Uterus (tissue), 4 donors: ENCODE results near the gene ACADM. TPM values are rescaled to one million over a fixed set of nuclear protein-coding genes. Genes with fewer than 3 reads are reported as not detected.
"Not testable (repeated sequence)": the region's sequence is repeated elsewhere in the genome, so short reads cannot be mapped to it uniquely, and the experiment has no call there.

ENCODE experiments used
- DNase-seq, 2 donors: peaks; one replicate each; pipeline ENCODE4 v3.0.0-alpha.2; 2019 to 2020
- H3K27ac ChIP-seq, 2 donors: fragments of 200-600 bp; sonication (generic); 1 replicate in 1 of 2; 2 replicates in 1 of 2; pipeline ENCODE4 v1.5.1; 2016 to 2018
- H3K27me3 ChIP-seq, 2 donors: fragments of 200-600 bp; sonication (generic); one replicate each; pipeline ENCODE4 v1.5.1; 2018 to 2019; ENCODE audit warnings: control low read depth in 1 of 2
- H3K36me3 ChIP-seq, 2 donors: fragments of 200-600 bp; sonication (generic); one replicate each; pipeline ENCODE4 v1.5.1; 2019; ENCODE audit warnings: control low read depth in 1 of 2
- H3K4me1 ChIP-seq, 2 donors: fragments of 200-600 bp; sonication (generic); one replicate each; pipeline ENCODE4 v1.5.1; 2018 to 2019; ENCODE audit warnings: control low read depth in 1 of 2
- H3K4me3 ChIP-seq, 2 donors: fragments of 200-600 bp; sonication (generic); 1 replicate in 1 of 2; 2 replicates in 1 of 2; pipeline ENCODE4 v1.5.1; 2018 to 2019; ENCODE audit warnings: mild to moderate bottlenecking in 1 of 2
- H3K9me3 ChIP-seq, 2 donors: fragments of 200-600 bp; sonication (generic); one replicate each; pipeline ENCODE4 v1.5.1; 2019; ENCODE audit warnings: control low read depth in 1 of 2
- POLR2A ChIP-seq, 2 donors: fragments of 450-650 bp; IDR thresholded peaks; one replicate each; pipeline ENCODE4 v1.6.1; 2016; ENCODE audit warnings: antibody characterized with exemption in 2 of 2, mild to moderate bottlenecking in 1 of 2, moderate library complexity in 1 of 2
- intact Hi-C: fragments of 100-400 bp; cut with DNase I; formaldehyde crosslinking; loops from one replicate; pipeline ENCODE4 v1.15.1; 2023; ENCODE audit warnings: low total_unique reads
- total RNA-seq, 4 donors: library from RNA; depleted of rRNA in 3 of 4; stranded (reverse); fragments of >200 nt in 3 of 4; gene quantifications; one replicate each; pipeline versions ENCODE4 v1.1.0 to v1.2.4, GENCODE V29; 2014 to 2023
- TF ChIP-seq, protein P1 (sequence below), 4 experiments: fragments of 200-600 bp in 2 of 4; fragments of 450-650 bp in 2 of 4; sonication (generic) in 2 of 4; IDR thresholded peaks; one replicate each; pipeline ENCODE4 v1.5.1; 2016 to 2019; ENCODE audit warnings: antibody characterized with exemption in 4 of 4, mild to moderate bottlenecking in 2 of 4, moderate library complexity in 1 of 4
- donor health status: DM: yes; HTN: yes; CAD: no.

Gene ACADM
- total RNA-seq, 4 donors from 2014 or later = 44.0 to 174 (median 65.4) TPM

DNA sequence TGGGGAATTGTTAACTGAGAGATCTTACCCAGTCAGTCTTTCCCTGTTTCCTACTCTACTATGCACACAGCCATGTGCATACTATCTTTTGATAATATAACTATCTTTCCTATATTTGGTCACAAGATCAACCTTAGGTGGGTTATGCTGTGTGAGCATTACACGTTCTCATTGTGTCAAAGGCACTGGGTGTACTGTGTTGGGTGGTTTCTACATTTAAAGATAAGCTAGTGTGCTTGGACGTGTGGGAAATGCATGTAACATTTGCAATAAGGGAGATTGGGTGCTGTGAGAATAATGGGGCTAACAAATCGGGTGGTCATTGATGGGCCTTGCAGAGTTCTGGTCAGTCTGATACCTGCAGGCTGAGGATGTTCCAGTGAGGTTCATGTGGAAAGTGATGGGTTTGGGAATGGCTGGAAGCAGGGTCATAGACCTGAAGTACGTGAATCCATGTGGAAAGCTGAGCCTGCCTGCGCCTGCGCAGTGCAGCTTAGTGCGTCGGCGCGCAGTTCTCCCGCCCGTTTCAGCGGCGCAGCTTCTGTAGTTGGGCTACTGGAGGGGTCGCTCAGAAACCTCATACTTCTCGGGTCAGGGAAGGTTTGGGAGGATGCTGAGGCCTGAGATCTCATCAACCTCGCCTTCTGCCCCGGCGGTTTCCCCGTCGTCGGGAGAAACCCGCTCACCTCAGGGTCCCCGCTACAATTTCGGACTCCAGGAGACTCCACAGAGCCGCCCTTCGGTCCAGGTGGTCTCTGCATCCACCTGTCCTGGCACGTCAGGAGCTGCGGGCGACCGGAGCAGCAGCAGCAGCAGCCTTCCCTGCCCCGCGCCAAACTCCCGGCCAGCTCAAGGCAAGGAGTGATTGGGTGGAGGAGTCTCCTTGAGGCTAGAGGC is 72.1 kb downstream of the ACADM start, which contains the start of gene MSH4:
MSH4 (plus strand) TSS at position 507 of the 897 bp plus-strand sequence; CDS start at position 611, 104 bp downstream.
- Histone ChIP-seq H3K4me1 (no peaks in the 10 kb centered on the region), H3K27me3 (no peaks in the 10 kb centered on the region), H3K9me3 (no peaks in the 10 kb centered on the region), H3K36me3 (no peaks in the 10 kb centered on the region), H3K27ac (no peak within 1 kb of the TSS), H3K4me3 (no peak within 1 kb of the TSS)
- TF ChIP-seq POLR2A (IDR thresholded peaks at IDR 0.05) = no peak
- TF ChIP-seq, protein P1, sequence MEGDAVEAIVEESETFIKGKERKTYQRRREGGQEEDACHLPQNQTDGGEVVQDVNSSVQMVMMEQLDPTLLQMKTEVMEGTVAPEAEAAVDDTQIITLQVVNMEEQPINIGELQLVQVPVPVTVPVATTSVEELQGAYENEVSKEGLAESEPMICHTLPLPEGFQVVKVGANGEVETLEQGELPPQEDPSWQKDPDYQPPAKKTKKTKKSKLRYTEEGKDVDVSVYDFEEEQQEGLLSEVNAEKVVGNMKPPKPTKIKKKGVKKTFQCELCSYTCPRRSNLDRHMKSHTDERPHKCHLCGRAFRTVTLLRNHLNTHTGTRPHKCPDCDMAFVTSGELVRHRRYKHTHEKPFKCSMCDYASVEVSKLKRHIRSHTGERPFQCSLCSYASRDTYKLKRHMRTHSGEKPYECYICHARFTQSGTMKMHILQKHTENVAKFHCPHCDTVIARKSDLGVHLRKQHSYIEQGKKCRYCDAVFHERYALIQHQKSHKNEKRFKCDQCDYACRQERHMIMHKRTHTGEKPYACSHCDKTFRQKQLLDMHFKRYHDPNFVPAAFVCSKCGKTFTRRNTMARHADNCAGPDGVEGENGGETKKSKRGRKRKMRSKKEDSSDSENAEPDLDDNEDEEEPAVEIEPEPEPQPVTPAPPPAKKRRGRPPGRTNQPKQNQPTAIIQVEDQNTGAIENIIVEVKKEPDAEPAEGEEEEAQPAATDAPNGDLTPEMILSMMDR (IDR thresholded peaks at IDR 0.05) = no peak
- intact Hi-C loops = no loop called here
- DNase-seq = no peak

DNA sequence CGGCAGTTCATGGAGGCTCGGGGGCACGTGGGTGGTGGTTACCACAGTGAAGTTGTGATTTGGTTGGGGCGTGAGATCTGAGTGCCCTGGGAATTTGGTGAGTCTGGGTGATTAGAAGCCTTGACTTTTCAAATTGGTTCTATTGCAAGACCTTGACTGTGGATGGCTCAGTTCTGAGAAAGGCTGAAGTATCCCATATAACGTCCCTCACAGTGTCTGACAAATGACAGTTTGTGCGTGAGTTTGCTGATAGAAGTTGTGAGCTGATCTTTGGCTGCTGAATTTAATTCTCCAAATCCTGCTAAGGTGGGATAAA is 72.7 kb downstream of the ACADM start:
- no peaks in the 10 kb centered on the region for H3K36me3 ChIP-seq

DNA sequence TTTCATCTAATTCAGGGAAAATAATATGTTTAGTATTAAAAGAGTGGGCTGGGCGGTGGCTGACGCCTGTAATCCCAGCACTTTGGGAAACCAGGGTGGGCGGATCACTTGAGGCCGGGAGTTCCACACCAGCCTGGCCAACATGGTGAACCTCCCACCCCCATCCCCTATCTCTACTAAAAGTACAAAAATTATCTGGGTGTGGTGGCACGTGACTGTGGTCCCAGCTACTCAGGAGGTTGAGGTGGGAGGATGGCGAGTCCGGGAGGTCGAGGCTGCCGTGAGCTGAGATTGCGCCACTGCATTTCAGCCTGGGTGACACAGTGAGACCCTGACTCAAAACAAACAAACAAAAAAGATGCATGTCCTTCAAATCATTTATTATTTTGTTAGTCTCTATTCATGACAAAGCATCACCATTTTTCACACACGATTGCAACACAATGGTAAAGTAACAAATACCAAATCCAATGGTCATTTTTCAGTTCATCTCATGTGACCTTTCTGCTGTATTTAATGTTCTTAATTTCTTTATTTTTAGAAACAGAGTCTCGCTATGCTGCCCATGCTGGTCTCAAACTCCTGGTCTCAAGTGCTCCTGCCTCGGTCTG is 73.2 kb downstream of the ACADM start:
- no peak for TF ChIP-seq POLR2A (IDR thresholded peaks at IDR 0.05)
- no peaks in the 10 kb centered on the region for H3K4me1 ChIP-seq
- intact Hi-C loops = no loop called here
- H3K27ac ChIP-seq = no peak overlapping the region
- no peak for DNase-seq
- H3K36me3 ChIP-seq = no peaks in the 10 kb centered on the region
- no peaks in the 10 kb centered on the region for H3K9me3 ChIP-seq
- H3K27me3 ChIP-seq = no peaks in the 10 kb centered on the region
- no peak overlapping the region for H3K4me3 ChIP-seq

More for the DNA sequence above, 72.7 kb downstream of the ACADM start:
- intact Hi-C loops = no loop called here
- no peak overlapping the region for H3K27ac ChIP-seq
- H3K9me3 ChIP-seq = no peaks in the 10 kb centered on the region
- DNase-seq = no peak
- no peak overlapping the region for H3K4me3 ChIP-seq
- TF ChIP-seq POLR2A (IDR thresholded peaks at IDR 0.05) = no peak
- TF ChIP-seq, protein P1 (IDR thresholded peaks at IDR 0.05) = no peak
- H3K4me1 ChIP-seq = no peaks in the 10 kb centered on the region
- no peaks in the 10 kb centered on the region for H3K27me3 ChIP-seq

DNA sequence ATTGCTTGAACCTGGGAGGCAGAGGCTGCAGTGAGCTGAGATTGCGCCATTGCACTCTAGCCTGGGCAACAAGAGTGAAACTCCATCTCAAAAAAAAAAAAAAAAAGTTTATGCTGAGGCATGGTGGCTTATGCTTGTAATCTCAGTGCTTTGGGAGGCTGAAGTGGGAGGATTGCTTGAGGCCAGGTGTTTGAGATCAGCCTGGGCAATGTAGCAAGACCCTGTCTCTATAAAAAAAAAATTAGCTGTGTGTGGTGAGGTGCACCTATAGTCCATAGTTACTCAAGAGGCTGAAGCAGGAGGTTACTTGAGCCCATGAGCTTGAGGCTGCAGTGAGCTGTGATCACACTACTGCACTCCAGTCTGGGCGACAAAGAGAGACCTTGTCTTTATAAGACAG is 77.0 kb downstream of the ACADM start:
- H3K9me3 ChIP-seq, H3K4me3 ChIP-seq, H3K27ac ChIP-seq, DNase-seq, H3K36me3 ChIP-seq, H3K4me1 ChIP-seq, H3K27me3 ChIP-seq, intact Hi-C loops: not testable (repeated sequence)

DNA sequence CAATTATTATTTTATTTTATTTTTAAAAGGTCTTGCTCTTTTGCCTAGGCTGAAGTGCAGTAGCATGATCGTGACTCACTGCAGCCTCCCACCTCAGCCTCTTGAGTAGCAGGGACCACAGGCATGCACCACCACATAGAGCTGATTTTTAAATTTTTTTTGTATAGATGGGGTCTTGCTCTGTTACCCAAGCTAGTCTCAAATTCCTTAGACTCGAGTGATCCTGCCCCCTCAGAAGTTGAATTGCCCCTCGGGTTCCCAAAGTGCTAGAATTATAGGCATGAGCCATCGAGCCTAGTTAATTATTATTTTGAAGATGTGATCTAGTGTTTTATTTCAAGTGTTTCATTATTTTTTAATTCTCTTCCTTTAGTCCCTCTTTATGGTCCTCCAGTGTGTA is 84.4 kb downstream of the ACADM start:
- Histone ChIP-seq H3K36me3 (no peaks in the 10 kb centered on the region), H3K27me3 (no peaks in the 10 kb centered on the region), H3K4me1 (no peaks in the 10 kb centered on the region), H3K9me3 (no peaks in the 10 kb centered on the region), H3K4me3 (no peak overlapping the region), H3K27ac (no peak overlapping the region)
- no peak for DNase-seq
- intact Hi-C loops = no loop called here
- TF ChIP-seq POLR2A (IDR thresholded peaks at IDR 0.05) = no peak
- TF ChIP-seq, protein P1 (IDR thresholded peaks at IDR 0.05) = no peak

DNA sequence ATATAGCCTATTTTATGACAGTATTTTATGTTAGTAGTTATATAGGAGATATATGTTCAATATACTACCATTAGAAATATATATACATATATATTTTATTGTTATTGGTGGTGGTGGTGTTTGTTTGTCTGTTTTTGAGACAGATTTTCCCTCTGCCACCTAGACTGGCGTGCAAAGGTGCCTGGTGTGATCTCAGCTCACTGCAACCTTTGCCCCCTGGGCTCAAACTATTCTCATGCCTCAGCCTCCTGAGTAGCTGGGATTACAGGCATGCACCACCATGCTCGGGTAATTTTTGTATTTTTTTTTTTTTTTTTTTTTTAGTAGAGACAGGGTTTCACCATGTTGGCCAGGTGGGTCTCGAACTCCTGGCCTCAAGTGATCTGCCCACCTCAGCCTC is 85.6 kb downstream of the ACADM start:
- DNase-seq, H3K27ac ChIP-seq, intact Hi-C loops, H3K36me3 ChIP-seq, H3K4me1 ChIP-seq, H3K27me3 ChIP-seq, H3K9me3 ChIP-seq, H3K4me3 ChIP-seq: not testable (repeated sequence)
